CD4-positive, alpha-beta T cell (primary cell): ENCODE data around the gene MCCC1. TPM values are rescaled to one million over a fixed set of nuclear protein-coding genes. Genes with fewer than 3 reads are reported as not detected.

Source experiments
- ATAC-seq: fragments of 200-7000 bp; cut with Tn5 transposase; one replicate; pipeline ENCODE4 v1.10.0; 2022; ENCODE audit warnings: mild to moderate bottlenecking; ENCODE audit not compliant: poor library complexity
- CTCF ChIA-PET: fragments of 350-600 bp; sonication (Branson Sonifier 250); formaldehyde crosslinking; loops from one replicate; lab custom pipeline; 2021; ENCODE audit warnings: antibody characterized with exemption, inconsistent platforms; lab: Charles Lee
- POLR2A ChIA-PET: fragments of 350-600 bp; sonication (Branson Sonifier 250); formaldehyde crosslinking; loops from one replicate; lab custom pipeline; 2021; ENCODE audit warnings: antibody characterized with exemption, inconsistent platforms; lab: Charles Lee
- DNase-seq, 14 experiments: peaks; one replicate each; pipeline ENCODE4 v3.0.0-alpha.2; 2013 to 2020; ENCODE audit warnings: mixed read lengths in 2 of 14
- H3K27ac ChIP-seq, 2 donors: one replicate each; pipeline versions ENCODE4 v1.5.1 to v1.7.0; 2013; ENCODE audit warnings: low read length in 2 of 2, low read depth in 1 of 2, mild to moderate bottlenecking in 1 of 2
- H3K27me3 ChIP-seq, 2 experiments: 1 replicate in 1 of 2; 2 replicates in 1 of 2; pipeline versions ENCODE4 v1.6.1 to v1.7.0; 2013; ENCODE audit warnings: low read length in 2 of 2, control low read depth in 1 of 2, mild to moderate bottlenecking in 1 of 2, moderate library complexity in 1 of 2; ENCODE audit not compliant: insufficient read depth in 2 of 2, control insufficient read depth in 1 of 2
- H3K36me3 ChIP-seq: one replicate; pipeline ENCODE4 v1.6.1; 2013; ENCODE audit warnings: low read length, control low read depth; ENCODE audit not compliant: insufficient read depth
- H3K4me1 ChIP-seq: one replicate; pipeline ENCODE4 v1.6.1; 2013; ENCODE audit warnings: low read length, control low read depth; ENCODE audit not compliant: insufficient read depth
- H3K4me3 ChIP-seq: one replicate; pipeline ENCODE4 v1.5.1; 2013; ENCODE audit warnings: mild to moderate bottlenecking, low read length, moderate library complexity
- H3K9me3 ChIP-seq, 2 experiments: 1 replicate in 1 of 2; 2 replicates in 1 of 2; pipeline versions ENCODE4 v1.6.1 to v1.7.0; 2013; ENCODE audit warnings: low read length in 2 of 2, mild to moderate bottlenecking in 2 of 2, control low read depth in 1 of 2, moderate library complexity in 1 of 2; ENCODE audit not compliant: control insufficient read depth in 1 of 2, insufficient read depth in 1 of 2
- H3K27ac Mint-ChIP-seq: one replicate; pipeline ENCODE4 v1.8.0; 2020; ENCODE audit warnings: mixed read lengths
- H3K27me3 Mint-ChIP-seq: one replicate; pipeline ENCODE4 v1.8.0; 2021; ENCODE audit warnings: mixed read lengths
- H3K36me3 Mint-ChIP-seq: one replicate; pipeline ENCODE4 v1.8.0; 2021; ENCODE audit warnings: low read depth, mixed read lengths
- H3K4me1 Mint-ChIP-seq: one replicate; pipeline ENCODE4 v1.8.0; 2021; ENCODE audit warnings: low read depth, mixed read lengths
- H3K4me3 Mint-ChIP-seq: one replicate; pipeline ENCODE4 v1.8.0; 2020; ENCODE audit warnings: mild to moderate bottlenecking, mixed read lengths
- H3K9me3 Mint-ChIP-seq: one replicate; pipeline ENCODE4 v1.8.0; 2020; ENCODE audit warnings: mixed read lengths
- CTCF ChIP-seq: fragments of 200-600 bp; IDR thresholded peaks from one replicate; pipeline ENCODE4 v1.8.0; 2022; ENCODE audit warnings: antibody characterized with exemption, mild to moderate bottlenecking
- intact Hi-C, 2 experiments: fragments of 100-400 bp; cut with DNase I in 1 of 2; cut with micrococcal nuclease in 1 of 2; formaldehyde crosslinking; loops; one replicate each; pipeline versions ENCODE4 v1.15.1 to v1.9.0; 2023 to 2025; cut with DNase I, micrococcal nuclease
- total RNA-seq, 174 experiments: library from RNA in 2 of 174; stranded (reverse) in 2 of 174; gene quantifications; one replicate each; pipeline ENCODE4 v1.2.3 and lab custom pipeline; 2021 to 2026

The MCCC1 gene
- total RNA-seq, 2 experiments from 2014 or later = 16.4 to 16.7 TPM

- ChIA-PET POLR2A (interaction anchor here (0.6 to 1.5 kb wide), 2 partner anchors 10 to 84 kb away, joined by 3 to 5 read pairs; no protein-coding TSS in a partner anchor), CTCF (no interaction called here)
- Histone ChIP-seq H3K9me3 (peaks cover 0 to 3% of the 10 kb centered on the region in 2 experiments), H3K4me1 (peaks cover 19% of the 10 kb centered on the region), H3K27ac (no peak overlapping the region), H3K36me3 (no peaks in the 10 kb centered on the region), H3K27me3 (no peaks in the 10 kb centered on the region), H3K4me3 (no peak overlapping the region)
- H3K27ac Mint-ChIP-seq = no peak overlapping the region
- H3K9me3 Mint-ChIP-seq = no peaks in the 10 kb centered on the region
- no peak for ATAC-seq
- no peak for DNase-seq
- intact Hi-C loops = loop anchor here in 1 of 2 experiments (10.0 kb wide), 1 partner anchor 1976 kb away; no protein-coding TSS in a partner anchor
- no peak for TF ChIP-seq CTCF
- H3K27me3 Mint-ChIP-seq = no peaks in the 10 kb centered on the region
- no peak overlapping the region for H3K4me3 Mint-ChIP-seq
- peaks cover 68% of the 10 kb centered on the region for H3K4me1 Mint-ChIP-seq
- H3K36me3 Mint-ChIP-seq = no peaks in the 10 kb centered on the region
These were observed 128.4 kb downstream of the MCCC1 start for GRCh38 chr3:182970811-182971418.

- TF ChIP-seq CTCF = no peak
- Histone ChIP-seq H3K36me3 (no peaks in the 10 kb centered on the region), H3K27me3 (no peaks in the 10 kb centered on the region), H3K4me3 (no peak overlapping the region), H3K4me1 (peaks cover 21% of the 10 kb centered on the region), H3K9me3 (peaks cover 0 to 3% of the 10 kb centered on the region in 2 experiments), H3K27ac (no peak overlapping the region)
- H3K4me1 Mint-ChIP-seq = peaks cover 68% of the 10 kb centered on the region
- H3K27me3 Mint-ChIP-seq = no peaks in the 10 kb centered on the region
- no peaks in the 10 kb centered on the region for H3K9me3 Mint-ChIP-seq
- ATAC-seq (no peak), DNase-seq (no peak)
- H3K36me3 Mint-ChIP-seq = peaks cover 7% of the 10 kb centered on the region
- ChIA-PET POLR2A (no interaction called here), CTCF (no interaction called here)
- no peak overlapping the region for H3K4me3 Mint-ChIP-seq
- intact Hi-C loops = loop anchor here in 1 of 2 experiments (10.0 kb wide), 1 partner anchor 1975 kb away; no protein-coding TSS in a partner anchor
- no peak overlapping the region for H3K27ac Mint-ChIP-seq
These were observed 129.4 kb downstream of the MCCC1 start for GRCh38 chr3:182969853-182970252.

- Histone ChIP-seq H3K4me3 (no peak overlapping the region), H3K9me3 (peaks cover 0 to 3% of the 10 kb centered on the region in 2 experiments), H3K4me1 (peaks cover 21% of the 10 kb centered on the region), H3K27me3 (no peaks in the 10 kb centered on the region), H3K27ac (no peak overlapping the region), H3K36me3 (no peaks in the 10 kb centered on the region)
- H3K4me3 Mint-ChIP-seq = no peak overlapping the region
- DNase-seq (no peak), ATAC-seq (no peak)
- intact Hi-C loops = no loop called here
- H3K27me3 Mint-ChIP-seq = no peaks in the 10 kb centered on the region
- H3K36me3 Mint-ChIP-seq = peaks cover 7% of the 10 kb centered on the region
- ChIA-PET POLR2A (no interaction called here), CTCF (no interaction called here)
- no peaks in the 10 kb centered on the region for H3K9me3 Mint-ChIP-seq
- H3K4me1 Mint-ChIP-seq = peaks cover 68% of the 10 kb centered on the region
- peak overlapping the region; percentile 65 for H3K27ac Mint-ChIP-seq
- TF ChIP-seq CTCF = no peak
These were observed 130.0 kb downstream of the MCCC1 start for GRCh38 chr3:182969277-182969676.
